Lower leg skin (tissue), 4 donors: ENCODE results near the gene NAE1. TPM values are rescaled to one million over a fixed set of nuclear protein-coding genes. Genes with fewer than 3 reads are reported as not detected.

Experiments used
- DNase-seq, 2 donors: peaks; one replicate each; pipeline ENCODE4 v3.0.0-alpha.2; 2019; ENCODE audit warnings: low spot score in 2 of 2
- H3K4me3 ChIP-seq: fragments of 200-600 bp; sonication (generic); 2 replicates; pipeline ENCODE4 v1.5.1; 2017; ENCODE audit warnings: mild to moderate bottlenecking, low read depth; ENCODE audit not compliant: poor library complexity, severe bottlenecking
- CTCF ChIP-seq, 3 donors: fragments of 450-650 bp; IDR thresholded peaks; one replicate each; pipeline ENCODE4 v1.5.1; 2016; ENCODE audit warnings: antibody characterized with exemption in 3 of 3, mild to moderate bottlenecking in 3 of 3, moderate library complexity in 2 of 3
- POLR2A ChIP-seq, 2 donors: fragments of 450-650 bp; IDR thresholded peaks; one replicate each; pipeline ENCODE4 v1.6.1; 2016 to 2017; ENCODE audit warnings: antibody characterized with exemption in 2 of 2, mild to moderate bottlenecking in 1 of 2, moderate library complexity in 1 of 2
- WGBS, 2 donors: methylation state at CpG; one replicate each; pipeline ENCODE4 v1.1.5; 2018; 5-methylcytosine and 5-hydroxymethylcytosine counted together
- intact Hi-C: fragments of 100-400 bp; cut with DNase I; formaldehyde crosslinking; loops from one replicate; pipeline ENCODE4 v1.15.0; 2023; ENCODE audit warnings: low total_unique reads
- total RNA-seq, 4 donors: library from RNA; depleted of rRNA; stranded (reverse); fragments of >200 nt; gene quantifications; one replicate each; pipeline ENCODE4 v1.1.0, GENCODE V29; 2016

The NAE1 gene
- total RNA-seq, 4 donors from 2014 or later, result 36.9 to 49.1 (median 41.3) TPM

GRCh38 chr16:66834746-66835145, 4.0 kb upstream of the NAE1 start:
- TF ChIP-seq POLR2A (IDR thresholded peaks at IDR 0.05) (no peak), CTCF (IDR thresholded peaks at IDR 0.05) (no peak)
- 83 to 90% methylated on average over 5 of the region's 5 CpGs for WGBS, 2 donors
- intact Hi-C loops, result no loop called here
- no peak overlapping the region for H3K4me3 ChIP-seq
- no peak for DNase-seq

- no peak for DNase-seq
- no peak overlapping the region for H3K4me3 ChIP-seq
- intact Hi-C loops, result no loop called here
- WGBS, 2 donors, result 65 to 67% methylated on average over 7 of the region's 7 CpGs
- no peak for TF ChIP-seq POLR2A (IDR thresholded peaks at IDR 0.05)
- TF ChIP-seq CTCF (IDR thresholded peaks at IDR 0.05), result no peak
These were observed 2.0 kb upstream of the NAE1 start for GRCh38 chr16:66832661-66833305.

- intact Hi-C loops, result no loop called here
- WGBS, 2 donors, result 82 to 83% methylated on average over 3 of the region's 3 CpGs
- no peak for DNase-seq
- no peak overlapping the region for H3K4me3 ChIP-seq
- TF ChIP-seq CTCF (IDR thresholded peaks at IDR 0.05) (no peak), POLR2A (IDR thresholded peaks at IDR 0.05) (no peak)
These were observed 1.4 kb upstream of the NAE1 start for GRCh38 chr16:66832190-66832589.

- no peak overlapping the region for H3K4me3 ChIP-seq
- intact Hi-C loops, result no loop called here
- WGBS, 2 donors, result 95 to 96% methylated on average over 4 of the region's 4 CpGs
- TF ChIP-seq CTCF (IDR thresholded peaks at IDR 0.05), result no peak
- no peak for TF ChIP-seq POLR2A (IDR thresholded peaks at IDR 0.05)
- DNase-seq, result no peak
These were observed 6.8 kb downstream of the NAE1 start for GRCh38 chr16:66824006-66824405.

GRCh38 chr16:66814734-66815133, 16.0 kb downstream of the NAE1 start:
- no peak for DNase-seq
- TF ChIP-seq POLR2A (IDR thresholded peaks at IDR 0.05), result no peak
- no peak for TF ChIP-seq CTCF (IDR thresholded peaks at IDR 0.05)
- WGBS, 2 donors, result 96 to 100% methylated on average over 2 of the region's 2 CpGs
- no peak overlapping the region for H3K4me3 ChIP-seq
- intact Hi-C loops, result no loop called here

- WGBS, 2 donors, result 95 to 96% methylated on average over 7 of the region's 7 CpGs
- TF ChIP-seq POLR2A (IDR thresholded peaks at IDR 0.05) (no peak), CTCF (IDR thresholded peaks at IDR 0.05) (no peak)
- DNase-seq, result no peak
- intact Hi-C loops, result no loop called here
- H3K4me3 ChIP-seq, result no peak overlapping the region
These were observed 19.7 kb downstream of the NAE1 start for GRCh38 chr16:66811043-66811442.
